Measurements from ENCODE around the gene THOC2.

GRCh38 chrX:123665197-123665596, 67.7 kb downstream of the THOC2 start:
- TF ChIP-seq CTCF (IDR thresholded peaks at IDR 0.05) (no peak), POLR2A (IDR thresholded peaks at IDR 0.05) (no peak)

Measured in upper lobe of left lung (tissue), 4 donors.